Measurements from ENCODE around the gene NUP88.

The NUP88 gene

GRCh38 chr17:5381542-5381941 lies 37.9 kb downstream of the NUP88 start:
- ChIA-PET CTCF (interaction anchor here (1.1 to 2.6 kb wide), 4 partner anchors 9 to 58 kb away, joined by 4 to 11 read pairs (median 4); partner anchors contain the start of gene C1QBP), POLR2A (no interaction called here)
- TF ChIP-seq CTCF (IDR thresholded peaks at IDR 0.05; ENCODE audit: control extremely low read depth, extremely low read depth, low read depth, missing control alignments): no peak
- no peak for DNase-seq (ENCODE audit: extremely low spot score)

- DNase-seq (ENCODE audit: extremely low spot score): no peak
- no peak for TF ChIP-seq CTCF (IDR thresholded peaks at IDR 0.05; ENCODE audit: control extremely low read depth, extremely low read depth, low read depth, missing control alignments)
- ChIA-PET POLR2A (interaction anchor here (0.6 kb wide), 1 partner anchor 34 kb away, joined by 3 read pairs; no protein-coding TSS in a partner anchor), CTCF (interaction anchor here (1.1 to 2.6 kb wide), 5 partner anchors 8 to 59 kb away, joined by 4 to 11 read pairs (median 4); partner anchors contain the start of gene C1QBP)
Measured at GRCh38 chr17:5380491-5381135, 38.8 kb downstream of the NUP88 start.

- no peak for TF ChIP-seq CTCF (IDR thresholded peaks at IDR 0.05; ENCODE audit: control extremely low read depth, extremely low read depth, low read depth, missing control alignments)
- CTCF ChIA-PET: interaction anchor here (1.2 to 2.6 kb wide), 2 partner anchors 7 to 11 kb away, joined by 4 to 11 read pairs; no protein-coding TSS in a partner anchor
- POLR2A ChIA-PET: no interaction called here
- DNase-seq (ENCODE audit: extremely low spot score): no peak
Measured at GRCh38 chr17:5379351-5380107, 39.9 kb downstream of the NUP88 start.

- DNase-seq (ENCODE audit: extremely low spot score): no peak
- CTCF ChIA-PET: interaction anchor here (0.8 kb wide), 1 partner anchor 17 kb away, joined by 3 read pairs; no protein-coding TSS in a partner anchor
- POLR2A ChIA-PET: no interaction called here
- no peak for TF ChIP-seq CTCF (IDR thresholded peaks at IDR 0.05; ENCODE audit: control extremely low read depth, extremely low read depth, low read depth, missing control alignments)
Measured at GRCh38 chr17:5378566-5379207, 40.8 kb downstream of the NUP88 start.

GRCh38 chr17:5373112-5373511 lies 46.4 kb downstream of the NUP88 start:
- ChIA-PET POLR2A (interaction anchor here (1.0 kb wide), 1 partner anchor 66 kb away, joined by 3 read pairs; the partner anchor contains the start of gene C1QBP), CTCF (interaction anchor here (1.5 to 2.1 kb wide), 3 partner anchors 12 to 30 kb away, joined by 3 to 8 read pairs (median 7); no protein-coding TSS in a partner anchor)
- no peak for TF ChIP-seq CTCF (IDR thresholded peaks at IDR 0.05; ENCODE audit: control extremely low read depth, extremely low read depth, low read depth, missing control alignments)
- DNase-seq (ENCODE audit: extremely low spot score): peak; percentile 22

- TF ChIP-seq CTCF (IDR thresholded peaks at IDR 0.05; ENCODE audit: control extremely low read depth, extremely low read depth, low read depth, missing control alignments): no peak
- POLR2A ChIA-PET: no interaction called here
- DNase-seq (ENCODE audit: extremely low spot score): no peak
- CTCF ChIA-PET: interaction anchor here (0.6 to 1.4 kb wide), 2 partner anchors 15 to 21 kb away, joined by 3 read pairs; no protein-coding TSS in a partner anchor
Measured at GRCh38 chr17:5370411-5370810, 49.1 kb downstream of the NUP88 start.

Measured in GM10248 (cell line).